WTC11 (cell line): Measurements from ENCODE around the gene APRT.

ENCODE experiments used
- CREB1 ChIP-seq: sonication (generic); formaldehyde crosslinking; IDR thresholded peaks from 2 replicates; pipeline ENCODE4 v1.8.0; 2023; ENCODE audit warnings: mild to moderate bottlenecking, missing genetic modification reagents
- ESRRA ChIP-seq: sonication (generic); formaldehyde crosslinking; IDR thresholded peaks from 2 replicates; pipeline ENCODE4 v1.8.1; 2022; ENCODE audit warnings: mild to moderate bottlenecking, missing genetic modification reagents, borderline replicate concordance
- GTF2I ChIP-seq: fragments of 250-450 bp; sonication (Bioruptor Pico); conservative IDR thresholded peaks from 2 replicates; pipeline ENCODE4 v1.4.0; 2021; ENCODE audit warnings: mild to moderate bottlenecking
- JUN ChIP-seq: sonication (generic); formaldehyde crosslinking; IDR thresholded peaks from 2 replicates; pipeline ENCODE4 v1.8.0; 2023; ENCODE audit warnings: mild to moderate bottlenecking, missing genetic modification reagents
- RELA ChIP-seq: sonication (generic); formaldehyde crosslinking; IDR thresholded peaks from 2 replicates; pipeline ENCODE4 v1.8.1; 2022; ENCODE audit warnings: missing genetic modification reagents, mild to moderate bottlenecking, borderline replicate concordance
- SMAD4 ChIP-seq: sonication (generic); formaldehyde crosslinking; IDR thresholded peaks from 2 replicates; pipeline ENCODE4 v1.8.0; 2022; ENCODE audit warnings: mild to moderate bottlenecking, missing genetic modification reagents
- ZNF416 ChIP-seq: fragments of 250-450 bp; sonication (Bioruptor Pico); IDR thresholded peaks from 2 replicates; pipeline ENCODE4 v1.9.0; 2021; ENCODE audit warnings: mild to moderate bottlenecking, inconsistent platforms
- ZNF671 ChIP-seq: fragments of 250-450 bp; sonication (Bioruptor Pico); IDR thresholded peaks from 2 replicates; pipeline ENCODE4 v1.8.0; 2021; ENCODE audit warnings: mild to moderate bottlenecking
- TF ChIP-seq, protein P1 (sequence below): fragments of 200-600 bp; IDR thresholded peaks from 2 replicates; pipeline ENCODE4 v1.8.0; 2022; ENCODE audit warnings: antibody characterized with exemption

DNA sequence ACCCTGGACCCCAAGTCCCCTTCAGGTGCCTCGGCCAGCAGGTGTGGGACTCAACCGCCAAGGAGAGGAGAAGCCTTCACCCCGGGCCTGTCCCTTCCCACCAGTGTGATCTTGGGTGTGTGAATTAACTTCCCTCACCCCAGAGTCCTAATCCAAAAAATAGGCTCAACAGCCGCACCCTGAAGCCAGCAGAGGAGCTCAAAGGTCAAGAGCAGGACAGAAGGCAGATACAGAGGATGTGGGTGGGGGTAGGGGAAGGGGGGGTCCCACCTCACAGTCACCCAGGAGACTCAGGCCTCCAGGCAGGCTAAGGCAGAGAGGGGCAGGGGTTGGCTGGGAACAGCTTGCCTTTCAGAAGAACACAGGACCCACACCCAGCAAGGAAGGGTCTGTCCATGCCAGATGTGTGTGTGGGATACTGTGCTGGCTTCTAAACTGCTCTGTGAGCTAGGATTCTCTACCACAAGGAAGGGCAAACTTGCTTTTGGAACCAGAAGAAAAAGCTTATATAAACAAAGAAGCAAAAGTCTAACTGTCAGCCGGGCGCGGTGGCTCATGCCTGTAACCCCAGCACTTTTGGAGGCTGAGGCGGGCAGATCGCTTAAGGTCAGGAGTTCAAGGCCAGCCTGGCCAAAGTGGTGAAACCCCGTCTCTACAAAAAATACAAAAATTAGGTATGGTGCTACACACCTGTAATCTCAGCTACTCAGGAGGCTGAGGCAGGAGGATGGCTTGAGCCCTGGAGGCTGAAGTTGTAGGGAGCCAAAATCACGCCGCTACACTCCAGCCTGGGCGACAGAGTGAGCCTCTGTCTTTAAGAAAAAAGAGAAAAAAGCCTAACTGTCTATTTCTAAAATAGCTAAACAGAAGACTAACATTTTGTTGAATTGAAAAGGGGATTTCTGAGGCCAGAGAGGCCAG lies 31.3 kb downstream of the APRT start:
- TF ChIP-seq GTF2I (CRISPR knock-in tag): no peak
- no peak for TF ChIP-seq ZNF416 (CRISPR knock-in tag)
- no peak for TF ChIP-seq CREB1 (CRISPR knock-in tag)
- no peak for TF ChIP-seq ZNF671 (CRISPR knock-in tag)
- TF ChIP-seq, protein P1, sequence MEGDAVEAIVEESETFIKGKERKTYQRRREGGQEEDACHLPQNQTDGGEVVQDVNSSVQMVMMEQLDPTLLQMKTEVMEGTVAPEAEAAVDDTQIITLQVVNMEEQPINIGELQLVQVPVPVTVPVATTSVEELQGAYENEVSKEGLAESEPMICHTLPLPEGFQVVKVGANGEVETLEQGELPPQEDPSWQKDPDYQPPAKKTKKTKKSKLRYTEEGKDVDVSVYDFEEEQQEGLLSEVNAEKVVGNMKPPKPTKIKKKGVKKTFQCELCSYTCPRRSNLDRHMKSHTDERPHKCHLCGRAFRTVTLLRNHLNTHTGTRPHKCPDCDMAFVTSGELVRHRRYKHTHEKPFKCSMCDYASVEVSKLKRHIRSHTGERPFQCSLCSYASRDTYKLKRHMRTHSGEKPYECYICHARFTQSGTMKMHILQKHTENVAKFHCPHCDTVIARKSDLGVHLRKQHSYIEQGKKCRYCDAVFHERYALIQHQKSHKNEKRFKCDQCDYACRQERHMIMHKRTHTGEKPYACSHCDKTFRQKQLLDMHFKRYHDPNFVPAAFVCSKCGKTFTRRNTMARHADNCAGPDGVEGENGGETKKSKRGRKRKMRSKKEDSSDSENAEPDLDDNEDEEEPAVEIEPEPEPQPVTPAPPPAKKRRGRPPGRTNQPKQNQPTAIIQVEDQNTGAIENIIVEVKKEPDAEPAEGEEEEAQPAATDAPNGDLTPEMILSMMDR: no peak
- TF ChIP-seq JUN (CRISPR knock-in tag): no peak
- no peak for TF ChIP-seq RELA
- no peak for TF ChIP-seq ESRRA (CRISPR knock-in tag)
- no peak for TF ChIP-seq SMAD4 (CRISPR knock-in tag)
